ENCODE data around the gene TMOD1. TPM values are rescaled to one million over a fixed set of nuclear protein-coding genes. Genes with fewer than 3 reads are reported as not detected.

The TMOD1 gene
- total RNA-seq, 6 donors from 2014 or later, result 4.4 to 12.6 (median 8.8) TPM

DNA sequence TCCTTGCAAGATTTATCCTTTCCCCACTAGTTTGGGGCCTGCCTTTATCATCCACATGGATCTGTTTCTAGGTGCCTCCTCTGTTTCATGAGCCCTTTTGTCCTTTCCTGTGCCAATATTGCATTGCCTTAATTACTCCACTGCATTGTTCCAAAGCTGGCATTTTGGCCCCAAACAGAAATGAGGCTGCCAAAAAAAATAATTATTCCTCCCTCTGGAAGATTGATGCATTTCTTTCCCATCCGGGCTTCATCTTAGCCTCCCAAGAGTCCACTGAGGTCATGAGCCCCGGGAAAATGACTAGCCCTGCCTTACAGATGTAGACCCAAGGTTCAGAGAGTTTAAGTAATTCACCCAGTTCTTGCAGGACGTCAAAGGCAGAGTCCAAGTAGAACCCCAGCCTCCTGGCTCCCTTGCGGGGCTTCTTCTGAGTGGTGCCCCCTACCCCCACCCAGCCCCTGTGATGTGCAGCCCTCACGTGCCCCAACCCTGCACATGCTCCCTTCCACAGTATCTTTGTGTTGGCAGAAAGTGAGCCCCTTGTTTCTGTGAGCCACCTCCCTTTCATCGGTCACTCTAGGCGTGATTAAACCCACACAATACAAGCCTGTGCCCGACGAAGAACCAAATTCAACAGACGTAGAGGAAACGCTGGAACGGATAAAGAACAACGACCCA is 62.1 kb downstream of the TMOD1 start:
- ATAC-seq (ENCODE audit: low FRiP score in 2 of 2), result peak in 1 of 2 donors; percentile 57
- 79 to 93% methylated on average over 12 to 13 of the region's 13 CpGs for WGBS, 2 donors
- TF ChIP-seq EP300 (IDR thresholded peaks at IDR 0.05), result no peak
- TF ChIP-seq POLR2AphosphoS5 (IDR thresholded peaks at IDR 0.05), result no peak
- TF ChIP-seq POLR2A (IDR thresholded peaks at IDR 0.05), result no peak
- TF ChIP-seq, protein P1, sequence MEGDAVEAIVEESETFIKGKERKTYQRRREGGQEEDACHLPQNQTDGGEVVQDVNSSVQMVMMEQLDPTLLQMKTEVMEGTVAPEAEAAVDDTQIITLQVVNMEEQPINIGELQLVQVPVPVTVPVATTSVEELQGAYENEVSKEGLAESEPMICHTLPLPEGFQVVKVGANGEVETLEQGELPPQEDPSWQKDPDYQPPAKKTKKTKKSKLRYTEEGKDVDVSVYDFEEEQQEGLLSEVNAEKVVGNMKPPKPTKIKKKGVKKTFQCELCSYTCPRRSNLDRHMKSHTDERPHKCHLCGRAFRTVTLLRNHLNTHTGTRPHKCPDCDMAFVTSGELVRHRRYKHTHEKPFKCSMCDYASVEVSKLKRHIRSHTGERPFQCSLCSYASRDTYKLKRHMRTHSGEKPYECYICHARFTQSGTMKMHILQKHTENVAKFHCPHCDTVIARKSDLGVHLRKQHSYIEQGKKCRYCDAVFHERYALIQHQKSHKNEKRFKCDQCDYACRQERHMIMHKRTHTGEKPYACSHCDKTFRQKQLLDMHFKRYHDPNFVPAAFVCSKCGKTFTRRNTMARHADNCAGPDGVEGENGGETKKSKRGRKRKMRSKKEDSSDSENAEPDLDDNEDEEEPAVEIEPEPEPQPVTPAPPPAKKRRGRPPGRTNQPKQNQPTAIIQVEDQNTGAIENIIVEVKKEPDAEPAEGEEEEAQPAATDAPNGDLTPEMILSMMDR (IDR thresholded peaks at IDR 0.05), result no peak
- no peak for DNase-seq
- H3K9me3 ChIP-seq, result no peaks in the 10 kb centered on the region
- peak overlapping the region in 2 of 4 donors; percentile 40 to 51 for H3K27ac ChIP-seq
- H3K4me3 ChIP-seq, result no peak overlapping the region
- H3K4me1 ChIP-seq, result peaks cover 19 to 26% (median 22%) of the 10 kb centered on the region in 4 donors
- H3K36me3 ChIP-seq, result peaks cover 0 to 5% (median 0%) of the 10 kb centered on the region in 4 donors
- no peaks in the 10 kb centered on the region for H3K27me3 ChIP-seq

DNA sequence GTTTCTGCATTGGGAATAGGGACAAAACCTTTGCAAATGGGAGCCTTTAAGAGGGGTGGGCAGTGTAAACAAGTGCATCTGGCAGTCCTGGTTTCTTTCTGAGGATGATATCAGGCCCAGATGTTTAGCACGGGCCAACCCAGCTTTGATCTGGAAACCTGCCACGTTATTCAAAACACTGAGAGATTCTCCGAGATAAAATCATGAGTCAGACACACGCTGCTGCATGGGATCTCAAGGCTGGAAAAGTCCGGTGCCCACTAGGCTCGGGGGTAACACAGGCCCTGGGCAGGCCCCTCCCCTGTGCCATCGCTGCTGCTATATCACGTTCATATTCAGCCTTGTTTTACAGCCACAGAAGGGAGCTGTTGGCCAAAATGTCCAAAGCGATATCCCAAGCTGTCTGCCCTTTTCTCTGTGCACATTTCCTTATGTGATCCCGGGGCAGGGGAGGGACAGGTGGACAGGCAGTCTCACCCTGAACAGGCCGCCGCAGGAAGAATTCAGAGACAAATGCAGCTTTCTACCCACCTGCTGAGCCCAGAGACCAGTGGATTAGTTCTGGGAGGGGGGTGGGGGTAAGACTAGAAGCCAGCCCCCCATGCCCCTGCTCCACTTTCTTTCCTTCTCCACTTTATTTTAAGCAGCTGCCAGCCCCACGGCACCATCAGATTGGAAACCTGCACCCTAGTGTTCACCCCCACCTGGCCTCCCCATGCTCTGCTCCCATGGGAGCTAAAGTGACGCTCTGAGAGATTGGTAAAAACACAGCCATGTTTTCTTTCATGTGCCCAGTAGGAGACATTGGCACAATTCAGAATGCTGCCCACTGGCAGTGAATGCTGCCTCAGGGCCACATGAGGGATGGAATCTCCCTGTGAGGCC is 63.1 kb downstream of the TMOD1 start:
- H3K9me3 ChIP-seq, result no peaks in the 10 kb centered on the region
- TF ChIP-seq EP300 (IDR thresholded peaks at IDR 0.05) (peak in 2 of 4 donors; percentile 9 to 26), POLR2A (IDR thresholded peaks at IDR 0.05) (no peak)
- DNase-seq (no peak), ATAC-seq (ENCODE audit: low FRiP score in 2 of 2) (peak; percentile 28 to 65)
- H3K4me3 ChIP-seq, result no peak overlapping the region
- 54 to 70% methylated on average over 7 to 14 of the region's 14 CpGs for WGBS, 2 donors
- peaks cover 0 to 15% (median 0%) of the 10 kb centered on the region in 4 donors for H3K36me3 ChIP-seq
- no peaks in the 10 kb centered on the region for H3K27me3 ChIP-seq
- H3K27ac ChIP-seq, result peak overlapping the region; percentile 6 to 51 (median 46)
- H3K4me1 ChIP-seq, result peaks cover 14 to 23% (median 18%) of the 10 kb centered on the region in 4 donors

DNA sequence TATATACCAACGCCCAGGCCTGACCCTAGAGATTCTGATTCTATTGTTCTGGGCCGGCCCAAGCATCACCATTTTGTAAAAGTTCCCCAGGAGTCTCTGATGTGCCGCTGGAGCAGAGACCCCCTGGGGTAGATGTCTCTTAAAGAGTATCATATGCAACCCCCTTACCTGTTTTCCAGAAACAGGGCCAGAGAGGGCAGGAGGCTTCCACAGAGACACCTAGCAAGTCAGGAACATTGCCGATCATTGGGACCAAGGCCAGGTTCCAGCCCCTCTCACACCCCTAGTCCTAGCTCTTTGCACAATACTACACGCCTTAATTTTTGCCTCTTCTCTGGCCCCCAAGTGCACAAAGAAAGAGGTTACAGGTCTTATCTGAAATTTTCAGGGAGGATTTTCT is 63.8 kb downstream of the TMOD1 start:
- no peak for ATAC-seq (ENCODE audit: low FRiP score in 2 of 2)
- Histone ChIP-seq H3K36me3 (peaks cover 0 to 20% (median 0%) of the 10 kb centered on the region in 4 donors), H3K4me1 (peaks cover 14 to 23% (median 18%) of the 10 kb centered on the region in 4 donors), H3K9me3 (no peaks in the 10 kb centered on the region), H3K4me3 (no peak overlapping the region), H3K27ac (peak overlapping the region in 1 of 4 donors; percentile 51), H3K27me3 (no peaks in the 10 kb centered on the region)
- 67 to 89% methylated on average over 5 of the region's 5 CpGs for WGBS, 2 donors
- no peak for TF ChIP-seq POLR2AphosphoS5 (IDR thresholded peaks at IDR 0.05)
- TF ChIP-seq, protein P1 (IDR thresholded peaks at IDR 0.05), result no peak
- TF ChIP-seq EP300 (IDR thresholded peaks at IDR 0.05), result no peak
- no peak for TF ChIP-seq POLR2A (IDR thresholded peaks at IDR 0.05)
- no peak for DNase-seq

DNA sequence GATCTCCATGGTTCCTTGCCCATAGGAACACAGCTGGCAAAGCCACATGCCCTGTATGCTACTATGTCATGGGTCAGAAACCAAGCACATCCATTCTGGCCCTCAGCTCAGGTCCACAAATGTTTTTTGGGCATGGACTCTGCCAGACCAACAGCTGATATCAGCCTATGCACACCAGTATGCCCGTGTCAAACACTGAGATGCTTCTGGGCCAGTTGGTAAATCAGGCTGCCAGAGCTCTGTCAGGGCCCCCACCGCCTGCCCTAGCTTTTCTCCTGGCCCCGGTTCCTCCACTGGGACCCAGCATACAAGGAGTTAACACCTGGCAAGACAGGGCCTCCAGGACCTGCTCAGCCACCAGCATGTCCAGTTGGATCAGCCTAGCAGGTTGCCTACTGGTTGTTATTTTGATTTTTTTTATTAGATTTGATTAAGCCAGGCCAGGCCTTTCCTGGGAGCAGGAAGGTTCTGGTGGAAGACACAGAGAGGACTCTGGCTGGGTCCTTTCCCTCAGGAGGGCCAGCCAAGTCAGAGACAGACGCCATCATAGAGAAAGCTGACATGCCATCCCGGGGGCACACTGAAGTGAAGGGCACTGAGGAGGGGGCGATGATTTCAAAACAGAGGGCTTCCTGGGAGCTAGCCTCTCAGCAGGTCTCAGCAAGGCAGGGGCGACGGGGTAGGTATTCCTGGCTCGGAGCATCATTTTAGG is 65.9 kb downstream of the TMOD1 start:
- H3K27ac ChIP-seq, result peak overlapping the region in 1 of 4 donors; percentile 5
- TF ChIP-seq POLR2A (IDR thresholded peaks at IDR 0.05) (no peak), EP300 (IDR thresholded peaks at IDR 0.05) (no peak), POLR2AphosphoS5 (IDR thresholded peaks at IDR 0.05) (no peak)
- TF ChIP-seq, protein P1 (IDR thresholded peaks at IDR 0.05), result no peak
- peaks cover 14 to 21% (median 16%) of the 10 kb centered on the region in 4 donors for H3K4me1 ChIP-seq
- peaks cover 0 to 26% (median 0%) of the 10 kb centered on the region in 4 donors for H3K36me3 ChIP-seq
- no peak overlapping the region for H3K4me3 ChIP-seq
- DNase-seq (no peak), ATAC-seq (ENCODE audit: low FRiP score in 2 of 2) (no peak)
- 44 to 81% methylated on average over 9 of the region's 9 CpGs for WGBS, 2 donors
- H3K9me3 ChIP-seq, result no peaks in the 10 kb centered on the region
- no peaks in the 10 kb centered on the region for H3K27me3 ChIP-seq

DNA sequence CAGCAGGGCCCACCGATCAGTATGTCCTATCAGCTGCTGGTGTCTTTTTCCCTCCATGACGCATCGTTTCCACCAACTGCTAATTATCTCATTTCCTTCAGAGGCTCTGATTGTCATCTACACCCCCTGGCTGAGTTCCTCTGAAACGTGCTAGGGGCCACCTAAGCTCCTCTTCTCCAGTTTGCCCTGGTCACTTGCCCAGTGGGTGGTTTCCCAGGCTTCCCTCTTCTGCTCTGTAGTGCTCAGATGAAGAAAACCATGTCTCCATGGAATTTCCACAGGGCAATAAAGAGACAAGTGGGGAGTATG is 66.4 kb downstream of the TMOD1 start:
- Histone ChIP-seq H3K4me1 (peaks cover 14 to 21% (median 16%) of the 10 kb centered on the region in 4 donors), H3K27me3 (no peaks in the 10 kb centered on the region), H3K27ac (peak overlapping the region in 1 of 4 donors; percentile 5), H3K36me3 (peaks cover 0 to 26% (median 0%) of the 10 kb centered on the region in 4 donors), H3K4me3 (no peak overlapping the region), H3K9me3 (no peaks in the 10 kb centered on the region)
- WGBS, 2 donors, result 34 to 53% methylated on average over 4 of the region's 4 CpGs
- TF ChIP-seq, protein P1 (IDR thresholded peaks at IDR 0.05), result no peak
- TF ChIP-seq POLR2AphosphoS5 (IDR thresholded peaks at IDR 0.05) (no peak), POLR2A (IDR thresholded peaks at IDR 0.05) (no peak), EP300 (IDR thresholded peaks at IDR 0.05) (no peak)
- DNase-seq (no peak), ATAC-seq (ENCODE audit: low FRiP score in 2 of 2) (no peak)
